HG03064 (cell line): ENCODE data around the gene RCAN2.
"Not testable (repeated sequence)": the region's sequence is repeated elsewhere in the genome, so short reads cannot be mapped to it uniquely, and the experiment has no call there.

Source experiments
- ATAC-seq: cut with Tn5 transposase; IDR thresholded peaks from one replicate; pipeline ENCODE4 v1.9.1; 2021; ENCODE audit warnings: low read depth; ENCODE audit not compliant: unreplicated experiment

Gene RCAN2

GRCh38 chr6:46444772-46445454 lies 46.3 kb downstream of the RCAN2 start:
- no peak for ATAC-seq

DNA sequence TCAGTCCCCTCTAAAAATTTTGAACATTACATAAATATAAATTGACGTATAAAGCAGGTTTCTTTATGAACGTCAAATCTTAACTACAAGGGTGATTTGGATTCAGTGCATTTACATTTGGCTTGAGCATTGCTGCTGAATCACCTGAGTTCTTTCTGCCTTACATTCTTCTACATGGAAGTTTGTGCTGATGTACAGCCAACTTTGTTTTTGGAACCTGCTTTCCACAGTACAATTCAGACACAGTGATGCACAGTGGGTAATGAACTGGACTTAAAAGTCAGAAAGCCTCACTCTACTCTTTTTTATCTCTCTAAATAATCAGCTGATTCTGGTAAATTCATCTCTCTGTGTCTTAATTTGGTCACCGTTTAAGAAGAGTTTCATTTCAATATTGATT lies 47.6 kb downstream of the RCAN2 start:
- no peak for ATAC-seq

DNA sequence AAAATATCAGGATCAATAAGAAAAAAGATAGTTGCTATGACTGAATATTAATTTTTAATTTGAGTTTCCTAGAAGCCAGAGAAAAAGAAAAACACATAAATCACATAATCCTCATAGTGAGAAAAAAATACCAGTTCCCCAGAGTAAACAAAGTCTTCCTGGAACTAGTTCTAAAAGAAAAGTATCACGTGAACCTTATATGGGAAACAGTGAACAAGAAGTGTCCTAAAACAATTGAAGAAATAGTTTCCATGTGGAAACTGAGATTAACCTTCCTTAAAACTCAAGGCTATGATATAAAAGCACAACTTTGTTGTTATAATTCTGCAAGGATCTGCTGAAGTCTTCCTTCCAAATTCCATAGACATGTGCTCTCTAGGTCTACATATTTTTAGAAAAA lies 50.6 kb downstream of the RCAN2 start:
- no peak for ATAC-seq

- ATAC-seq, result no peak
Measured at GRCh38 chr6:46440141-46440540, 51.1 kb downstream of the RCAN2 start.

- no peak for ATAC-seq
Measured at GRCh38 chr6:46438245-46438644, 53.0 kb downstream of the RCAN2 start.

- no peak for ATAC-seq
Measured at GRCh38 chr6:46437671-46438221, 53.5 kb downstream of the RCAN2 start.

GRCh38 chr6:46422619-46423018 lies 68.6 kb downstream of the RCAN2 start:
- ATAC-seq, result no peak

DNA sequence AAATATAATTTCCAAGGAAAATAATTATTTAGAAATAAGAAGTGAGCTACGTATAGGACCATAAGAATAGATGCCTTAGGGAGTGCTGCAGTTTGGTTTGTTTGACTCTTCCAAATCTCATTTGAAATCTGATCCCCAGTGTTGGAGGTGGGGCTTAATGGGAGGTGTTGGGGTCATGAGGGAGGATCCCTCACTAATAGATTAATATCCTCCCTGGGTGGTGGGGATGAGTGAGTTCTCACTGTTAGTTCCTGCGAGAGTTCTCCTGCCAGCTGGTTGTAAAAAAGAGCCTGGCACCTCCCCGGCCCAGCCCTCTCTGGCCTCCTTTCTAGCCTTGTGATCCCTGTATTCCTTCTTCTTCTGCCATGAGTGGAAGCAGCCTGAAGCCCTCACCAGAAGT lies 69.3 kb downstream of the RCAN2 start:
- ATAC-seq, result no peak

GRCh38 chr6:46420921-46421638 lies 70.2 kb downstream of the RCAN2 start:
- no peak for ATAC-seq

DNA sequence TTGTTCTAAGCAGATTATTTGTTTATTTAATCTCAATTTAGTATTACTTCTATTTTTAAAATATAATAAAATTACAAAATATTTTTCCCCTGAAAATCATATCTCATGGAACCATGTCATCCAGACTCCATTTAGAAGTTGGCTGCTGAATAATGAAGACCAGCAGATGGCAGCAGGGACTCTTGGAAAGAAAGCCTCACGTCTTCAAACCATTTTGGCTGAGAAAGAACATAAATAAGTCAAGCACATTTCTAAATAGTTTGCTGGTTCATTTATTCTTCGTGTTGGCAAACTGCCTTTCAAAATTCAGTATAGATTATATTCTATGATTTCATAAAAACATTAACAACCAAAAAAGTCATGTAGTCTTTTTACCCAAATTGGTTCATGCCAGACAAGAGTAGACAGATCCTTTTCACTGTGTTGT lies 71.7 kb downstream of the RCAN2 start:
- ATAC-seq, result no peak

- no peak for ATAC-seq
Measured at GRCh38 chr6:46414398-46414797, 76.9 kb downstream of the RCAN2 start.

- no peak for ATAC-seq
Measured at GRCh38 chr6:46412662-46413061, 78.6 kb downstream of the RCAN2 start.

- ATAC-seq, result no peak
Measured at GRCh38 chr6:46411456-46412197, 79.6 kb downstream of the RCAN2 start.

DNA sequence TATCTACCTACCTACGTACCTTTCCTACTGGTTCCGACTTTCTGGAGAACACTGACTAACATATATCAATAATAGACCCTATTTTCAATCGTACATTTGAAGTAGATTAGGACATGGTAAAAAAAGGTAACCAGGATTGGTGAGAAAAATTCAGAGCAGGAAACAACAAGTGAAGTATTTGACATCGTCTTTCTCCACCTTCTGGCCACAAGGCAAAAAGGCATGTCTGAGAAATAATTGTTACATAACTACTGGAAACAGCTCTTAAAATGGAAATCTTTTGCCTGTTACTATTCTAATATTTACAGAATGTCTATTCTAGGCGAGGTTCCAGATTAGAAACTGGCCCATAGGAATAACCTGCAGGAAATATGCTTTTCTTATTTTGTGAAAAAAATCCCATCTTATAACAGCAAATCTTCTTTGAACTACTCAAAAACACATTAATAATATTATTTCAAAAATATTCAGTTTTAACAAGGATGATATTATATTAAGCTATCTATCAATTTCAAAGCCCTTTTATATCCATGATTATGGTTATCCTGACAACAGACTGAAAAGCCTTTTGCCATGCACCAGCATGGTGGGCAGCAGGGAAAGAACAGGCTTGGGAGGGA lies 80.8 kb downstream of the RCAN2 start:
- no peak for ATAC-seq

GRCh38 chr6:46407776-46408530 lies 83.3 kb downstream of the RCAN2 start:
- ATAC-seq, result no peak

DNA sequence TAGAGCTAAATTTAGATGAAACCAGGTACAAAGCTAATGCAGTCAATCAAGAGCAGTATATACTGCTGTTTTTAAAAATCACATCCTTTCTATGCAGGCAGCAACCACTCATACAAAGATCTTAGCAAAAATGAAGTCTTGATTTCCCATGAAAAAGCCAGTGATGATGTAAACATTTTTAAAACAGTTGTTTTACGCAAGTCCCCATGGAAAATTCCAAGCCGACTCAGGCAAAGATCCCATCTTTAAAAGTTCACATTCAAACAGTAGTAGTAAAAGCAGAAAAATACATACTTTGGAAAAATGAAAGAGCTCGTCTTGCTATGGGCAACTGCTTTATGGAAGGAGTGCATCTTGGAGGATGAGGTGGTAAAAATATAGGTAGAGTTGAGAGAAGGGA lies 84.0 kb downstream of the RCAN2 start:
- no peak for ATAC-seq

DNA sequence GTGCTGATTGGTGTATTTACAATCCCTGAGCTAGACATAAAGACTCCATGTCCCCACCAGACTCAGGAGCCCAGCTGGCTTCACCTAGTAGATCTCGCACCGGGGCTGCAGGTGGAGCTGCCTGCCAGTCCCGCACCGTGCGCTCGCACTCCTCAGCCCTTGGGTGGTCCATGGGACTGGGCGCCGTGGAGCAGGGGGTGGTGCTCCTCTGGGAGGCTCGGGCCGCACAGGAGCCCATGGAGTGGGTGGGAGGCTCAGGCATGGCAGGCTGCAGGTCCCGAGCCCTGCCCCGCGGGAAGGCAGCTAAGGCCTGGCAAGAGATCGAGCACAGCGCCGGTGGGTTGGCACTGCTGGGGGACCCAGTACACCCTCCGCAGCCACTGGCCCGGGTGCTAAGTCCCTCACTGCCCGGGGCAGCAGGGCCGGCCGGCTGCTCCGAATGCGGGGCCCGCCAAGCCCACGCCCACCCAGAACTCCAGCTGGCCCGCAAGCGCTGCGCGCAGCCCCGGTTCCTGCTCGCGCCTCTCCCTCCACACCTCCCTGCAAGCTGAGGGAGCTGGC lies 85.5 kb downstream of the RCAN2 start:
- not testable (repeated sequence) for ATAC-seq

DNA sequence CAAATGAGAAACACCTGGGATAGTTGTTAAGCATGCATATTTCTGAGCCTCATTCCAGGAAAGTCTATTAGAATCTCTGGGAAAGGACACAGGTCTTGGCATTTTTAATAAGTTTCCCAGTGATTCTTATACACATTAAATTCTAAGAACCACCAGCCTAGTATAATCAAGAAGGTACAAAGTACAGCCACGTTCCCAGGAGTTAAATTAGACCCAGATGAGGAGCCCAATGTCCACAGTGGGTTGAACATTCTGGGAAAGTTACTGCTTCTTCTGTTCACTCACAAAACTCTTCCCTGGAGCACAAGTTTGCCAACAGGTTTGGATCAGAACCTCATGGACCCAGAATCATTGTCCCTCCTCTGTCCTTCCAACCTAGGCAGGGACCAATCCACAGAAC lies 90.4 kb downstream of the RCAN2 start:
- ATAC-seq, result no peak

GRCh38 chr6:46395530-46395929 lies 95.7 kb downstream of the RCAN2 start:
- ATAC-seq, result no peak

- no peak for ATAC-seq
Measured at GRCh38 chr6:46393940-46394337, 97.3 kb downstream of the RCAN2 start.
